G401 (cell line): ENCODE measurements around the gene SLC6A8. TPM values are rescaled to one million over a fixed set of nuclear protein-coding genes. Genes with fewer than 3 reads are reported as not detected.
A peak's percentile ranks its signal among the peaks of the same experiment; 100 is the strongest.
"Not testable (repeated sequence)": the region's sequence is repeated elsewhere in the genome, so short reads cannot be mapped to it uniquely, and the experiment has no call there.

Source experiments
- DNase-seq: peaks from one replicate; pipeline ENCODE4 v3.0.0-alpha.2; 2015; ENCODE audit warnings: low spot score
- in situ Hi-C: cut with HindIII; loops from 2 replicates; pipeline ENCODE4 v1.10.0; 2016; ENCODE audit warnings: low sequenced_read_pairs, mixed read lengths
- total RNA-seq: library from RNA; depleted of rRNA; stranded (reverse); fragments of >200 nt; shearing (Covaris generic); gene quantifications from 2 replicates; pipeline ENCODE4 v1.2.3, GENCODE V29; 2014

Gene SLC6A8
- total RNA-seq, 1 experiment from 2014 or later, result 13.1 TPM

DNA sequence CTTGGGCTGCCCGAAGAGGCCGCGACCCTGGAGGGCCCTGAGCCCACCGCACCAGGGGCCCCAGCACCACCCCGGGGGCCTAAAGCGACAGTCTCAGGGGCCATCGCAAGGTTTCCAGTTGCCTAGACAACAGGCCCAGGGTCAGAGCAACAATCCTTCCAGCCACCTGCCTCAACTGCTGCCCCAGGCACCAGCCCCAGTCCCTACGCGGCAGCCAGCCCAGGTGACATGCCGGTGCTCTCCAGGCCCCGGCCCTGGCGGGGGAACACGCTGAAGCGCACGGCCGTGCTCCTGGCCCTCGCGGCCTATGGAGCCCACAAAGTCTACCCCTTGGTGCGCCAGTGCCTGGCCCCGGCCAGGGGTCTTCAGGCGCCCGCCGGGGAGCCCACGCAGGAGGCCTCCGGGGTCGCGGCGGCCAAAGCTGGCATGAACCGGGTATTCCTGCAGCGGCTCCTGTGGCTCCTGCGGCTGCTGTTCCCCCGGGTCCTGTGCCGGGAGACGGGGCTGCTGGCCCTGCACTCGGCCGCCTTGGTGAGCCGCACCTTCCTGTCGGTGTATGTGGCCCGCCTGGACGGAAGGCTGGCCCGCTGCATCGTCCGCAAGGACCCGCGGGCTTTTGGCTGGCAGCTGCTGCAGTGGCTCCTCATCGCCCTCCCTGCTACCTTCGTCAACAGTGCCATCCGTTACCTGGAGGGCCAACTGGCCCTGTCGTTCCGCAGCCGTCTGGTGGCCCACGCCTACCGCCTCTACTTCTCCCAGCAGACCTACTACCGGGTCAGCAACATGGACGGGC lies 37.5 kb downstream of the SLC6A8 start:
- DNase-seq, result no peak

GRCh38 chrX:153725832-153726285 lies 38.1 kb downstream of the SLC6A8 start:
- in situ Hi-C loops, result no loop called here

More for the DNA sequence above, 37.5 kb downstream of the SLC6A8 start:
- in situ Hi-C loops, result no loop called here

GRCh38 chrX:153726286-153727122 lies 38.8 kb downstream of the SLC6A8 start:
- in situ Hi-C loops, result no loop called here
- no peak for DNase-seq

More at GRCh38 chrX:153725832-153726285, 38.1 kb downstream of the SLC6A8 start:
- DNase-seq, result no peak

DNA sequence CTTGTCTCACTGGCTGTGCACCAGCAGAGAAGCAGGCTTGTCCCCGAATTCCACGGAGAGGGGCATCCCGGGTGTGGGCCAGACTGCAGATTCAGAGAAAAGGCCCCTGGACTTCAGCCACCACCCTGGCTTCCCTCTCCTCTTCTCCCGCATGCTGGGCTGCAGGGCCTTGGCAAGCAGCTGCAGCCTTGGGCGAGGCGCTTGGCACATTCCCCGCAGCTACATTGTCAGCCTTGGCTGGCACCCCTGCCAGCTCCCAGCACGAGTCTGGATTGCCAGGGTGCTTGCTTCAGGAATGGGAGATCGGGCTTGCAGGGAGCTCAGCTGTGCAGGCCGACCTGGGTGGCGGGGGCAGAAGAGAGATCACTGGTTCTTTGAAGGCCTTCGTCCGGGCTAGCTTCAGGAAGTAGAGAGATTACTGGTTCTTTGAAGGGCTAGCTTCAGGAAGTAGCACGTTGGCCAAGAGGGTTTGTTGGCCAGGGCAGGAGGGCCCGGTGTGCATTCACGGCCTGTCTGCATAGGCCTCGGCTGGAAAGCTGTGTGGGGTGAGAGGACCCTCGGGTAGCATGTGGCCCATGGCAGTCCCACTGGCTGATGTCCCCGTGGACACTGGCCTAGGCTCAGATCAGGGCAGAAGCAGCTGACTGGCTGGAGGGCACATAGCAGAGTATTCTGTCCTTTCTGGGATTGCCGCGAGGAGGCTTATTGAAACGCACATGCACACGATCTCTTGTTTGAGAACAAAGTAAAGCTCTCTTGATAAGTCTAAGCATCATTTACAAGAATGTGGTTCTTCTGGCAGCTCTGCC lies 39.6 kb downstream of the SLC6A8 start:
- in situ Hi-C loops, result no loop called here
- DNase-seq, result peak; percentile 58

DNA sequence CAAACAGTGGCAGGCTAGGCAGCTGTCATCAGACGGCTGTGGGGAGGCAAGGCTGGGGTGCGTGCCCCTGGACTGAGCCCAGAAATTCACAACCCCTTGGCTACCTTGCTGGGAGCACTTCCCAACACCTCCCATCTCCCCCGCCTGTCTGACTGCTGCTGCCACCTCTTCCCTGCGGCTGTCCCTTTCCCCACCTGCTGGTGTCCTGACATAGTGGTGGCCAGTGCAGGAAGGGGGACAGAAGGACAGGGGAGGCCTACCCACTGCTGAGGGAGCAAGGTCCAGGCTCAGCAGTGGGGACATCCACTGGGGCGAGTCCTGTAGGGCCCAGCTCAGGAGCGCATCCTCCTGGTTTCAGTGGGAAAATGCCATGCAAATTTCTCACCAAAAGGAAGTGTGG lies 40.4 kb downstream of the SLC6A8 start:
- in situ Hi-C loops, result no loop called here
- no peak for DNase-seq

DNA sequence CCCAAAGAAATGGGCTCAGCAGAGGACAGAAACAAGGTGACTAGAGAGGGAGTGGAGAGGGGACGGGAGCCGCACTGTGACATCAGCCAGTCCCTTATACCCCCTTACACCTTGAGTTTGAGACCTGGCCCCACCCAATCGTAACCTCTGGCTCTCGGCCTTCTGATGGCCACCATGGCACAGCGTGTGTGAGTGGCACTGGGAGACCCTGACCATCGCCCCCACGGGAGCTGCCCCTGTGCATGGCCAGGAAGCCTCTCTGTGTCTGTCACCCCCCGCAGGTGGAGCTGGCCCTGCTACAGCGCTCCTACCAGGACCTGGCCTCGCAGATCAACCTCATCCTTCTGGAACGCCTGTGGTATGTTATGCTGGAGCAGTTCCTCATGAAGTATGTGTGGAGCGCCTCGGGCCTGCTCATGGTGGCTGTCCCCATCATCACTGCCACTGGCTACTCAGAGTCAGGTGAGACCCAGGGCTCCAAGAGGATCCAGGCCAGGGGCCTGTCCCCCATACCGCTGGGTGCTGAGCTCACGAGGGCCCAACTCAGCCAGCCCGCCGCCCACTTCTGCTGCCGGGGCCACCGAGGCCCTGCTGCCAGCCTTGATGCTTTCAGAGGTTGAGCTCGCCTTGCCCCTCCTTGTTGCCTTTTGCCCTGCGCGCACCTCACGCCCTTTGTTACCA lies 41.4 kb downstream of the SLC6A8 start:
- in situ Hi-C loops, result no loop called here
- no peak for DNase-seq

GRCh38 chrX:153730115-153730514 lies 42.4 kb downstream of the SLC6A8 start:
- in situ Hi-C loops, DNase-seq: not testable (repeated sequence)

DNA sequence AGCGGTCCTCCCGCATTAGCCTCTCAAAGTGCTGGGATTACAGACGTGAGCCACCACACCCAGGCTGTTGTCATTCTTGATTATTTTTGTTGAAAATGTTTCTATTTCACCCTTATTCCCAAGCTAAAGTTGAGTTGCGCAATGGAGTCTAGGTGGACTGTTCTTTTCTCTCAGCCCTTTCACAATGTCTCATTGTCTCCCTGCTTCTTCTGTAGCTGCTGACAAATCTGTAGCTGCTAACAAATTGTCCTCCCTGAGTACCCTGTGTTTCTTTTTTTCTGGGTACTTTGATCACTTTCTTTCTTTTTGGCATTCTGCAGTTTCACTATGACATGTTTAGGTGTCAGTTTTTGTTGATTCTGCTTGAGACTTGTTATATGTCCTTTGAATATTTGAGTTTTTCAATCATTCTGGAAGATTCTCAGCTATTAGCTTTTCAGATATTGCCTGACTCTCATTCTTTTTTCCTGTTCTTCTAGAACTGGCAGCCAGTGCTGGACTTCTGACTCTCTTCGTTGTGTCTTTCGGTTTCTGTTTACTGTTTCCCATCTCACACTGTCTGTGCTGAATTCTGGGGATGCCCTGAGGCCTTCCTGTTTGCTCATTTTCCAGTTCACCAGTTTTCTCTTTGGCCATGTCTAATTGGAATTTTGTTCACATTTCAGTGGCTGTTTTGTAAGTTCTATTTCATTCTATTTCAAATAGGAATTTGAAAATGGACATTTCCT lies 43.6 kb downstream of the SLC6A8 start:
- in situ Hi-C loops, result no loop called here
- DNase-seq, result no peak

- in situ Hi-C loops, result no loop called here
- no peak for DNase-seq
These were observed 44.1 kb downstream of the SLC6A8 start for GRCh38 chrX:153731845-153732215.

DNA sequence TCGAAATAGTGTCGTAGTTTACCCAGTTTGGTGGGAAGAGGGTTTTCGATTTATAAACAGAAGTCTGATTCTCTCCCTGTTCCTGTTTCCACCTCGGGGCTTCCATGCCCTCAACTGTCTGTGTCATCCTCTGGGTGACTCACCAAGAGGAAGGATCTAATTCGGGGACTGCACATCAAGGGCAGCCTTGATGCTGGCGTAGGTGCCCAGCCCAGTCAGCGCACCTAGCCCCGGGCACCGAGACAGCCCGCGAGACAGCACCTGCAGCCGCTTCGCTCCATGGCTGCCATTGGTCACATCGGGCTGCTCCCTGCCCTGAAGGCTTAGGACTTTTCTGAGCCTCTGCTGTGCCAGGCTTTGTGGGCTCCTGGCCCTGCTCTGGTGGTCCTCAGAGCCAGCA lies 44.7 kb downstream of the SLC6A8 start:
- in situ Hi-C loops, result no loop called here

DNA sequence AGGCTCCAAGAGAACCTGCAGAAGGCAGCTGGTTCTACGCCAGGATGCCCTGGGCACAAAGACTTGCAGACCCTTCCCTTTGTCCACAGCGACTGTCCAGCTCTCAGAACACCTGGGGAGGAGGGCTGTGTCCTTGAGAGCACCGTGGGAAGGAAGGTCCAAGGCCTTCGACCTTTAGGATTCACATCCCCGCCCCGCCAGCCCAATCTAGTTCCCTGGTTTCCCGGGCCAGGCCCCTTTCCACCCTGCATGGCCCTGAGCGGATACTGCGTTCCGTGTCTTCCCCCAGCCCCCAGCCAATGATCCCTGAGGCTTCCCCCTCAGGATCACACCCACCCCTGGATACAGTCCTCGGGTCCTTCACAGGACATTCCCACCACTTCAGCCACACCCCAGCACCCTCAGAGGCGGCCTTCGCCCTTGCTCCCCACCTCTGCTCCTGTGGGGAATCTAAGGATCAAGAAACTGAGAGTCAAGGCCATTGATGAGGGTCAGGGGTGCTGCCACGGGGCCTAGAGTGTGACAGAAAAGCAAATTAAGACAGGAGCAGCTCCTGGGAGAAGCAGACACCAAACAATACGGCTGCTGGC lies 46.0 kb downstream of the SLC6A8 start:
- no peak for DNase-seq
- in situ Hi-C loops, result no loop called here

More for the DNA sequence above, 44.7 kb downstream of the SLC6A8 start:
- no peak for DNase-seq

DNA sequence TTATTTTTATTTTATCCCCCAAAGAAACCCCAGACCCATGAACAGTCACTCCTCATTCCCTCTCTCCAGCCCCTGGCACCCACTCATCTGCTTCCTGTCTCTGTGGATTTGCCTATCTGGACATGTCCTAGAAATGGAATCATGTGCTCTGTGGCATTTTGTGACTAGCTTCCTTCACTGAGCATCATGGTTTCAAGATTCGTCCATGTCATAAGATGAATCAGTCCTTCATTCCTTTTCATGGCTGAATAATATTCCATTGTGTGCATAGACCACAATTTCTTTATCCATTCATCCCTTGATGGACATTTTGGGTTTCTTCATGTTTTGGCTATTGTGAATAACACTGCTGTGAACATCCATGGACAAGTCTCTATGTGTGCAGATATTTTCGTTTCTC lies 47.1 kb downstream of the SLC6A8 start:
- DNase-seq, result no peak
- in situ Hi-C loops, result no loop called here

DNA sequence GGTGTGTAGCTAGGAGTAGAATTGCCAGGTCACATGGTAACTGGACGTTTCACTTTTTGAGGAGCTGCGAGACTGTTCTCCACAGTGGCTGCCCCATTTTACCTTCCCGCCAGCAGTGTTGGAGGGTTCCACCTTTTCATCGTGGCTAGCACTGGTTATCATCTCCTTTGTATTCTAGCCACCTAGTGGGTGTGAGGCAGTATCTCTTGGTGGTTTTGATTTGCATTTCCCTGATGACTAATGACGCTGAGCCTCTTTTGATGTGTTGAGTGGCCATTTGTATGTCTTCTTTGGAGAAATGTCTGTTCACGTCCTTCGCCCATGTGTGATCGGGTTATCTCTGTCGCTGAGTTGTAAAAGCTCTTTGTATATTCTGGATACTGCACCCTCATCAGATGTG lies 47.5 kb downstream of the SLC6A8 start:
- in situ Hi-C loops, result no loop called here
- DNase-seq, result no peak

- in situ Hi-C loops, result no loop called here
- no peak for DNase-seq
These were observed 48.5 kb downstream of the SLC6A8 start for GRCh38 chrX:153736071-153736820.

GRCh38 chrX:153736871-153737441 lies 49.2 kb downstream of the SLC6A8 start:
- DNase-seq, result no peak
- in situ Hi-C loops, result no loop called here

GRCh38 chrX:153738056-153738605 lies 50.4 kb downstream of the SLC6A8 start:
- no peak for DNase-seq

More at GRCh38 chrX:153738056-153738605, 50.4 kb downstream of the SLC6A8 start:
- in situ Hi-C loops, result no loop called here
